Measurements from ENCODE around the gene KDM5A.
"Not testable (repeated sequence)": the region's sequence is repeated elsewhere in the genome, so short reads cannot be mapped to it uniquely, and the experiment has no call there.

The KDM5A gene

GRCh38 chr12:367972-368371 lies 21.1 kb downstream of the KDM5A start:
- Histone ChIP-seq H3K9me3 (ENCODE audit: severe bottlenecking) (peaks cover 5% of the 10 kb centered on the region), H3K27ac (no peak overlapping the region), H3K36me3 (peaks cover 74% of the 10 kb centered on the region), H3K27me3 (ENCODE audit: insufficient read depth, low read depth, severe bottlenecking) (no peaks in the 10 kb centered on the region), H3K4me3 (ENCODE audit: low read depth, low read length) (no peak overlapping the region)
- TF ChIP-seq CTCF (IDR thresholded peaks at IDR 0.05; ENCODE audit: low read depth, low read length), result no peak
- DNase-seq, result no peak

- peaks cover 5% of the 10 kb centered on the region for H3K9me3 ChIP-seq (ENCODE audit: severe bottlenecking)
- TF ChIP-seq CTCF (IDR thresholded peaks at IDR 0.05; ENCODE audit: low read depth, low read length), result no peak
- no peak overlapping the region for H3K4me3 ChIP-seq (ENCODE audit: low read depth, low read length)
- H3K27ac ChIP-seq, result no peak overlapping the region
- DNase-seq, result no peak
- H3K36me3 ChIP-seq, result peaks cover 85% of the 10 kb centered on the region
- no peaks in the 10 kb centered on the region for H3K27me3 ChIP-seq (ENCODE audit: insufficient read depth, low read depth, severe bottlenecking)
These were observed 22.3 kb downstream of the KDM5A start for GRCh38 chr12:366820-367219.

- Histone ChIP-seq H3K4me3 (ENCODE audit: low read depth, low read length) (no peak overlapping the region), H3K36me3 (peaks cover 79% of the 10 kb centered on the region), H3K27me3 (ENCODE audit: insufficient read depth, low read depth, severe bottlenecking) (no peaks in the 10 kb centered on the region), H3K9me3 (ENCODE audit: severe bottlenecking) (no peaks in the 10 kb centered on the region), H3K27ac (no peak overlapping the region)
- TF ChIP-seq CTCF (IDR thresholded peaks at IDR 0.05; ENCODE audit: low read depth, low read length), result no peak
- DNase-seq, result no peak
These were observed 30.0 kb downstream of the KDM5A start for GRCh38 chr12:359091-359490.

- H3K27ac ChIP-seq, result no peak overlapping the region
- H3K36me3 ChIP-seq, result peaks cover 76% of the 10 kb centered on the region
- no peak for DNase-seq
- no peak overlapping the region for H3K4me3 ChIP-seq (ENCODE audit: low read depth, low read length)
- no peaks in the 10 kb centered on the region for H3K9me3 ChIP-seq (ENCODE audit: severe bottlenecking)
- H3K27me3 ChIP-seq (ENCODE audit: insufficient read depth, low read depth, severe bottlenecking), result no peaks in the 10 kb centered on the region
- no peak for TF ChIP-seq CTCF (IDR thresholded peaks at IDR 0.05; ENCODE audit: low read depth, low read length)
These were observed 32.7 kb downstream of the KDM5A start for GRCh38 chr12:356276-356988.

- not testable (repeated sequence) for DNase-seq; H3K4me3 ChIP-seq (ENCODE audit: low read depth, low read length); H3K9me3 ChIP-seq (ENCODE audit: severe bottlenecking); H3K27me3 ChIP-seq (ENCODE audit: insufficient read depth, low read depth, severe bottlenecking); H3K27ac ChIP-seq
- H3K36me3 ChIP-seq, result peaks cover 67% of the 10 kb centered on the region
These were observed 37.9 kb downstream of the KDM5A start for GRCh38 chr12:351197-351596.

GRCh38 chr12:349625-350024 lies 39.5 kb downstream of the KDM5A start:
- H3K9me3 ChIP-seq (ENCODE audit: severe bottlenecking); H3K27me3 ChIP-seq (ENCODE audit: insufficient read depth, low read depth, severe bottlenecking); H3K4me3 ChIP-seq (ENCODE audit: low read depth, low read length); H3K27ac ChIP-seq: not testable (repeated sequence)
- DNase-seq, result peak; percentile 13
- H3K36me3 ChIP-seq, result peaks cover 53% of the 10 kb centered on the region

GRCh38 chr12:343036-343435 lies 46.1 kb downstream of the KDM5A start:
- H3K4me3 ChIP-seq (ENCODE audit: low read depth, low read length); H3K27me3 ChIP-seq (ENCODE audit: insufficient read depth, low read depth, severe bottlenecking); H3K27ac ChIP-seq; H3K9me3 ChIP-seq (ENCODE audit: severe bottlenecking): not testable (repeated sequence)
- DNase-seq, result peak; percentile 8
- peaks cover 37% of the 10 kb centered on the region for H3K36me3 ChIP-seq
